K562 (cell line): Measurements from ENCODE around the gene CDC14A. TPM values are rescaled to one million over a fixed set of nuclear protein-coding genes. Genes with fewer than 3 reads are reported as not detected.

ENCODE experiments used
- EP400 ChIP-seq: fragments of 450-650 bp; IDR thresholded peaks from 2 replicates; pipeline ENCODE4 v1.6.1; 2017; ENCODE audit warnings: antibody characterized with exemption, mild to moderate bottlenecking, moderate library complexity
- NFATC3 ChIP-seq: fragments of 450-650 bp; IDR thresholded peaks from 2 replicates; pipeline ENCODE4 v1.6.1; 2017; ENCODE audit warnings: mild to moderate bottlenecking
- TCFL5 ChIP-seq: fragments of 250-450 bp; sonication (Bioruptor Pico); conservative IDR thresholded peaks from 2 replicates; pipeline ENCODE4 v1.6.1; 2021; ENCODE audit warnings: mild to moderate bottlenecking, moderate library complexity, matching md5 sums
- ZNF274 ChIP-seq: IDR thresholded peaks from 2 replicates; pipeline ENCODE4 v1.6.1; 2011; ENCODE audit warnings: low read depth, mild to moderate bottlenecking, low read length, moderate library complexity, borderline replicate concordance
- ZNF717 ChIP-seq: fragments of 250-450 bp; sonication (Bioruptor Pico); IDR thresholded peaks from 2 replicates; pipeline ENCODE4 v1.5.0; 2021
- polyA plus RNA-seq, 8 experiments: library from polyadenylated mRNA; depleted of rRNA in 4 of 8; stranded (reverse) in 5 of 8; unstranded in 3 of 8; fragments of >200 nt; fragmentation: Nextera tagmentation in 2 of 8; fragmentation: Illumina TruSeq in 1 of 8; extraction: Ambion mirVana in 2 of 8; extraction: Trizol in 1 of 8; gene quantifications; 2 replicates each; pipeline versions ENCODE4 v1.2.1 to v1.2.3, GENCODE V29; 2011 to 2014; ENCODE audit warnings: inconsistent platforms in 1 of 8, missing spikeins in 1 of 8
- total RNA-seq, 7 experiments: library from RNA; depleted of rRNA in 6 of 7; stranded (reverse); fragments of >200 nt in 6 of 7; fragmentation: Illumina TruSeq in 2 of 7; extraction: Trizol in 2 of 7; gene quantifications; 2 replicates each; pipeline versions ENCODE4 v1.2.1 to v1.2.3, GENCODE V29; 2011 to 2021; ENCODE audit warnings: low replicate concordance in 1 of 7
- TF ChIP-seq, protein P1 (sequence below): fragments of 450-650 bp; IDR thresholded peaks from 2 replicates; pipeline ENCODE4 v1.6.1; 2016; ENCODE audit warnings: mild to moderate bottlenecking
- TF ChIP-seq, protein P2 (sequence below), 2 experiments: fragments of 450-650 bp; conservative IDR thresholded peaks; 2 replicates each; pipeline ENCODE4 v1.6.1; 2017; ENCODE audit warnings: mild to moderate bottlenecking in 2 of 2, moderate library complexity in 2 of 2
- TF ChIP-seq, protein P3 (sequence below), 2 experiments: fragments of 250-450 bp in 1 of 2; fragments of 450-650 bp in 1 of 2; sonication (Bioruptor Pico) in 1 of 2; IDR thresholded peaks; 2 replicates each; pipeline versions ENCODE4 v1.6.1 to v1.8.0; 2016 to 2021; ENCODE audit warnings: mild to moderate bottlenecking in 2 of 2, moderate library complexity in 2 of 2, missing compliant biosample characterization in 1 of 2, missing genetic modification characterization in 1 of 2
- TF ChIP-seq, protein P4 (sequence below), 2 experiments: fragments of 450-650 bp; formaldehyde crosslinking in 1 of 2; IDR thresholded peaks; 2 replicates each; pipeline versions ENCODE4 v1.4.0 to v1.6.1; 2014 to 2020; ENCODE audit warnings: mild to moderate bottlenecking in 2 of 2, borderline replicate concordance in 1 of 2, low read depth in 1 of 2

The CDC14A gene
- total and polyA plus RNA-seq, 9 of the 15 experiments (the other 6 are each of a cell fraction or from before 2014, with no cell fraction given), result 17.0 to 74.3 (median 33.4) TPM

DNA sequence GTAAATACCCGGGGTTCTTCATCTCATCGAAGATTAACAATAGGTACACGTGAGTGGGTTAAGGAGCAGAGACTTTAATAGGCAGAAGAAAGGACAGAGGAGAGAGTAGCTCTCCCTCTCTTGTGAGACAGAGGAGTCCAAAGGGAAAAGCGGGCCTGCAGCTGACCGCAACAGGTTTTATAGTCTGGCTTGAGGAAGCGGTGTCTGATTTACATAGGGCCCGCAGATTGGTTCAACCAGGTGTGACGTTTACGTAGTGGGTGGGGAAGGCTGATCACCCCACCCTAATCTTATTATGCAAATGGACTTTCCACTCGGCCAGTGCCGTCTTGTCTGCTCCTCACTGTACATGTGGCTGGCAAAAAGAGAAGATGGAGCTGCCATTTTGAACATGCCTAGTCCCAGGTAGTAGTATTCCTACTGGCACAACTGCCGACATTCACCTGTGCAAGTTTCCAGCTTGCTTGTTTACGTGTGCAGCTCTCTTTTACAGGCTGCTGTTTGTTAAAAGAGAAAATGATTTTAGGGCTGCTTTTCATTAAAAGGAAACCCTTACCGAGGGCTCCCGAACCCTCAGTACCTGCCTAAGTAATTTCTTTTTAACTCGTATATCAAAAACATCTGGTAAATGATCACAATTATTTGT is 10.6 kb downstream of the CDC14A start (continued):
- TF ChIP-seq, protein P1, sequence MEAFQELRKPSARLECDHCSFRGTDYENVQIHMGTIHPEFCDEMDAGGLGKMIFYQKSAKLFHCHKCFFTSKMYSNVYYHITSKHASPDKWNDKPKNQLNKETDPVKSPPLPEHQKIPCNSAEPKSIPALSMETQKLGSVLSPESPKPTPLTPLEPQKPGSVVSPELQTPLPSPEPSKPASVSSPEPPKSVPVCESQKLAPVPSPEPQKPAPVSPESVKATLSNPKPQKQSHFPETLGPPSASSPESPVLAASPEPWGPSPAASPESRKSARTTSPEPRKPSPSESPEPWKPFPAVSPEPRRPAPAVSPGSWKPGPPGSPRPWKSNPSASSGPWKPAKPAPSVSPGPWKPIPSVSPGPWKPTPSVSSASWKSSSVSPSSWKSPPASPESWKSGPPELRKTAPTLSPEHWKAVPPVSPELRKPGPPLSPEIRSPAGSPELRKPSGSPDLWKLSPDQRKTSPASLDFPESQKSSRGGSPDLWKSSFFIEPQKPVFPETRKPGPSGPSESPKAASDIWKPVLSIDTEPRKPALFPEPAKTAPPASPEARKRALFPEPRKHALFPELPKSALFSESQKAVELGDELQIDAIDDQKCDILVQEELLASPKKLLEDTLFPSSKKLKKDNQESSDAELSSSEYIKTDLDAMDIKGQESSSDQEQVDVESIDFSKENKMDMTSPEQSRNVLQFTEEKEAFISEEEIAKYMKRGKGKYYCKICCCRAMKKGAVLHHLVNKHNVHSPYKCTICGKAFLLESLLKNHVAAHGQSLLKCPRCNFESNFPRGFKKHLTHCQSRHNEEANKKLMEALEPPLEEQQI, result peak; percentile 11; the same call in 1 of the 2 replicates
- TF ChIP-seq ZNF717 (CRISPR knock-in tag), result no peak
- 0 out of 2 replicates have a peak, but pooled peaks have one; percentile 29 for TF ChIP-seq TCFL5 (CRISPR knock-in tag)
- no peak for TF ChIP-seq ZNF274
- TF ChIP-seq, protein P2, sequence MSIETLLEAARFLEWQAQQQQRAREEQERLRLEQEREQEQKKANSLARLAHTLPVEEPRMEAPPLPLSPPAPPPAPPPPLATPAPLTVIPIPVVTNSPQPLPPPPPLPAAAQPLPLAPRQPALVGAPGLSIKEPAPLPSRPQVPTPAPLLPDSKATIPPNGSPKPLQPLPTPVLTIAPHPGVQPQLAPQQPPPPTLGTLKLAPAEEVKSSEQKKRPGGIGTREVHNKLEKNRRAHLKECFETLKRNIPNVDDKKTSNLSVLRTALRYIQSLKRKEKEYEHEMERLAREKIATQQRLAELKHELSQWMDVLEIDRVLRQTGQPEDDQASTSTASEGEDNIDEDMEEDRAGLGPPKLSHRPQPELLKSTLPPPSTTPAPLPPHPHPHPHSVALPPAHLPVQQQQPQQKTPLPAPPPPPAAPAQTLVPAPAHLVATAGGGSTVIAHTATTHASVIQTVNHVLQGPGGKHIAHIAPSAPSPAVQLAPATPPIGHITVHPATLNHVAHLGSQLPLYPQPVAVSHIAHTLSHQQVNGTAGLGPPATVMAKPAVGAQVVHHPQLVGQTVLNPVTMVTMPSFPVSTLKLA (conservative IDR thresholded peaks at IDR 0.05), result peak; percentile 69 to 87
- TF ChIP-seq, protein P3, sequence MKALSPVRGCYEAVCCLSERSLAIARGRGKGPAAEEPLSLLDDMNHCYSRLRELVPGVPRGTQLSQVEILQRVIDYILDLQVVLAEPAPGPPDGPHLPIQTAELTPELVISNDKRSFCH (CRISPR knock-in tag; IDR thresholded peaks at IDR 0.05), result no peak
- TF ChIP-seq, protein P3 (tag; IDR thresholded peaks at IDR 0.05), result no peak
- TF ChIP-seq NFATC3, result no peak
- TF ChIP-seq, protein P4, sequence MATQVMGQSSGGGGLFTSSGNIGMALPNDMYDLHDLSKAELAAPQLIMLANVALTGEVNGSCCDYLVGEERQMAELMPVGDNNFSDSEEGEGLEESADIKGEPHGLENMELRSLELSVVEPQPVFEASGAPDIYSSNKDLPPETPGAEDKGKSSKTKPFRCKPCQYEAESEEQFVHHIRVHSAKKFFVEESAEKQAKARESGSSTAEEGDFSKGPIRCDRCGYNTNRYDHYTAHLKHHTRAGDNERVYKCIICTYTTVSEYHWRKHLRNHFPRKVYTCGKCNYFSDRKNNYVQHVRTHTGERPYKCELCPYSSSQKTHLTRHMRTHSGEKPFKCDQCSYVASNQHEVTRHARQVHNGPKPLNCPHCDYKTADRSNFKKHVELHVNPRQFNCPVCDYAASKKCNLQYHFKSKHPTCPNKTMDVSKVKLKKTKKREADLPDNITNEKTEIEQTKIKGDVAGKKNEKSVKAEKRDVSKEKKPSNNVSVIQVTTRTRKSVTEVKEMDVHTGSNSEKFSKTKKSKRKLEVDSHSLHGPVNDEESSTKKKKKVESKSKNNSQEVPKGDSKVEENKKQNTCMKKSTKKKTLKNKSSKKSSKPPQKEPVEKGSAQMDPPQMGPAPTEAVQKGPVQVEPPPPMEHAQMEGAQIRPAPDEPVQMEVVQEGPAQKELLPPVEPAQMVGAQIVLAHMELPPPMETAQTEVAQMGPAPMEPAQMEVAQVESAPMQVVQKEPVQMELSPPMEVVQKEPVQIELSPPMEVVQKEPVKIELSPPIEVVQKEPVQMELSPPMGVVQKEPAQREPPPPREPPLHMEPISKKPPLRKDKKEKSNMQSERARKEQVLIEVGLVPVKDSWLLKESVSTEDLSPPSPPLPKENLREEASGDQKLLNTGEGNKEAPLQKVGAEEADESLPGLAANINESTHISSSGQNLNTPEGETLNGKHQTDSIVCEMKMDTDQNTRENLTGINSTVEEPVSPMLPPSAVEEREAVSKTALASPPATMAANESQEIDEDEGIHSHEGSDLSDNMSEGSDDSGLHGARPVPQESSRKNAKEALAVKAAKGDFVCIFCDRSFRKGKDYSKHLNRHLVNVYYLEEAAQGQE (IDR thresholded peaks at IDR 0.05; ENCODE audit: borderline replicate concordance), result peak; percentile 19
- TF ChIP-seq, protein P4 (CRISPR knock-in tag; IDR thresholded peaks at IDR 0.05; ENCODE audit: low read depth), result no peak
- peak; percentile 96 for TF ChIP-seq EP400
